ENCODE measurements around the gene DNAJB8. TPM values are rescaled to one million over a fixed set of nuclear protein-coding genes. Genes with fewer than 3 reads are reported as not detected.

Gene DNAJB8
- total RNA-seq, 1 experiment from 2014 or later: not detected

- Histone ChIP-seq H3K4me2 (ENCODE audit: insufficient read depth, insufficient read length, low read length) (no peak overlapping the region), H3K27ac (ENCODE audit: insufficient read length, low read depth, low read length) (no peak overlapping the region), H3K56ac (ENCODE audit: insufficient read length, low read depth, low read length) (no peak overlapping the region), H3K18ac (ENCODE audit: insufficient read length, low read depth, low read length) (no peak overlapping the region), H3K9ac (ENCODE audit: extremely low read depth, insufficient read length, low read length) (no peak overlapping the region), H2AK5ac (ENCODE audit: insufficient read length, low read length) (no peak overlapping the region), H2BK5ac (ENCODE audit: insufficient read length, low read length) (no peak overlapping the region), H3K14ac (ENCODE audit: insufficient read depth, low read length) (no peak overlapping the region), H3K79me1 (ENCODE audit: insufficient read depth, low read depth, low read length, poor library complexity, severe bottlenecking) (no peaks in the 10 kb centered on the region), H3K23me2 (ENCODE audit: insufficient read length, low read depth, low read length, poor library complexity, severe bottlenecking) (peaks cover 7% of the 10 kb centered on the region), H2BK15ac (ENCODE audit: low read depth, low read length) (no peak overlapping the region), H3T11ph (ENCODE audit: low read length) (no peak overlapping the region), H4K91ac (ENCODE audit: insufficient read length, low read depth, low read length) (no peak overlapping the region), H3K4ac (ENCODE audit: low read depth, low read length) (no peak overlapping the region), H3K4me1 (ENCODE audit: insufficient read depth, low read length) (peaks cover 2% of the 10 kb centered on the region; the same call in 1 of the 2 replicates), H3K9me3 (ENCODE audit: control insufficient read depth, low read depth, low read length) (no peaks in the 10 kb centered on the region), H2BK12ac (ENCODE audit: insufficient read length, low read depth, low read length) (no peak overlapping the region), H3K23ac (ENCODE audit: insufficient read length, low read depth, low read length) (no peak overlapping the region), H2BK120ac (ENCODE audit: low read depth, low read length, poor library complexity, severe bottlenecking) (no peak overlapping the region), H4K5ac (ENCODE audit: insufficient read length, low read depth, low read length) (no peak overlapping the region), H2BK20ac (ENCODE audit: low read depth, low read length, poor library complexity, severe bottlenecking) (no peak overlapping the region), H4K20me1 (ENCODE audit: control insufficient read depth, insufficient read depth, insufficient read length) (no peaks in the 10 kb centered on the region), H3K27me3 (ENCODE audit: insufficient read depth, low read length) (peaks cover 8% of the 10 kb centered on the region; the same call in 1 of the 2 replicates), H4K8ac (replicated peaks; ENCODE audit: insufficient read length, low read depth, low read length) (no peak overlapping the region), H3K79me2 (ENCODE audit: insufficient read depth, low read length) (no peaks in the 10 kb centered on the region), H2AFZ (ENCODE audit: low read length) (no peak overlapping the region)
- no peak overlapping the region for H3K4me3 Mint-ChIP-seq
- H3K4me1 Mint-ChIP-seq: peaks cover 45 to 51% of the 10 kb centered on the region in 2 experiments
- no peak for DNase-seq
- H3K9me3 Mint-ChIP-seq: no peaks in the 10 kb centered on the region; a peak in 1 of 5 replicates
- H3K27me3 Mint-ChIP-seq (ENCODE audit: low read depth): peaks cover 76% of the 10 kb centered on the region
- no peak overlapping the region for H3K27ac Mint-ChIP-seq
- no peaks in the 10 kb centered on the region for H3K36me3 Mint-ChIP-seq (ENCODE audit: insufficient read depth in 1 of 3, low read depth in 3 of 3)
- TF ChIP-seq, protein P1, sequence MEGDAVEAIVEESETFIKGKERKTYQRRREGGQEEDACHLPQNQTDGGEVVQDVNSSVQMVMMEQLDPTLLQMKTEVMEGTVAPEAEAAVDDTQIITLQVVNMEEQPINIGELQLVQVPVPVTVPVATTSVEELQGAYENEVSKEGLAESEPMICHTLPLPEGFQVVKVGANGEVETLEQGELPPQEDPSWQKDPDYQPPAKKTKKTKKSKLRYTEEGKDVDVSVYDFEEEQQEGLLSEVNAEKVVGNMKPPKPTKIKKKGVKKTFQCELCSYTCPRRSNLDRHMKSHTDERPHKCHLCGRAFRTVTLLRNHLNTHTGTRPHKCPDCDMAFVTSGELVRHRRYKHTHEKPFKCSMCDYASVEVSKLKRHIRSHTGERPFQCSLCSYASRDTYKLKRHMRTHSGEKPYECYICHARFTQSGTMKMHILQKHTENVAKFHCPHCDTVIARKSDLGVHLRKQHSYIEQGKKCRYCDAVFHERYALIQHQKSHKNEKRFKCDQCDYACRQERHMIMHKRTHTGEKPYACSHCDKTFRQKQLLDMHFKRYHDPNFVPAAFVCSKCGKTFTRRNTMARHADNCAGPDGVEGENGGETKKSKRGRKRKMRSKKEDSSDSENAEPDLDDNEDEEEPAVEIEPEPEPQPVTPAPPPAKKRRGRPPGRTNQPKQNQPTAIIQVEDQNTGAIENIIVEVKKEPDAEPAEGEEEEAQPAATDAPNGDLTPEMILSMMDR (conservative IDR thresholded peaks at IDR 0.05): no peak
- no CpG with 5 or more reads among the region's 3 CpGs for WGBS (ENCODE audit: extremely low coverage, insufficient read length, low lambda C conversion rate)
These were observed 30.5 kb downstream of the DNAJB8 start for GRCh38 chr3:128436214-128436613.

Data from H9 (cell line).